BLaER1 (cell line): ENCODE measurements around the gene R3HDM2.
"Not testable (repeated sequence)": the region's sequence is repeated elsewhere in the genome, so short reads cannot be mapped to it uniquely, and the experiment has no call there.

Experiments
- H3K27ac ChIP-seq: shearing (Covaris generic); formaldehyde crosslinking; 2 replicates; pipeline ENCODE4 v1.8.1; 2022
- H3K27me3 ChIP-seq: shearing (Covaris generic); formaldehyde crosslinking; 2 replicates; pipeline ENCODE4 v1.8.1; 2022
- H3K36me3 ChIP-seq: shearing (Covaris generic); formaldehyde crosslinking; 2 replicates; pipeline ENCODE4 v1.8.1; 2022
- H3K4me1 ChIP-seq: shearing (Covaris generic); formaldehyde crosslinking; 2 replicates; pipeline ENCODE4 v1.8.1; 2022
- H3K4me2 ChIP-seq: shearing (Covaris generic); formaldehyde crosslinking; 2 replicates; pipeline ENCODE4 v1.8.1; 2022
- H3K4me3 ChIP-seq: shearing (Covaris generic); formaldehyde crosslinking; 2 replicates; pipeline ENCODE4 v1.8.1; 2022
- H3K9ac ChIP-seq: shearing (Covaris generic); formaldehyde crosslinking; 2 replicates; pipeline ENCODE4 v1.8.1; 2022
- H3K9me3 ChIP-seq: shearing (Covaris generic); formaldehyde crosslinking; 2 replicates; pipeline ENCODE4 v1.8.1; 2022
- H4K20me1 ChIP-seq: shearing (Covaris generic); formaldehyde crosslinking; 2 replicates; pipeline ENCODE4 v1.8.1; 2022
- Cebpa-rat ChIP-seq: shearing (Covaris generic); IDR thresholded peaks from 2 replicates; pipeline ENCODE4 v1.8.1; 2022

R3HDM2 gene

DNA sequence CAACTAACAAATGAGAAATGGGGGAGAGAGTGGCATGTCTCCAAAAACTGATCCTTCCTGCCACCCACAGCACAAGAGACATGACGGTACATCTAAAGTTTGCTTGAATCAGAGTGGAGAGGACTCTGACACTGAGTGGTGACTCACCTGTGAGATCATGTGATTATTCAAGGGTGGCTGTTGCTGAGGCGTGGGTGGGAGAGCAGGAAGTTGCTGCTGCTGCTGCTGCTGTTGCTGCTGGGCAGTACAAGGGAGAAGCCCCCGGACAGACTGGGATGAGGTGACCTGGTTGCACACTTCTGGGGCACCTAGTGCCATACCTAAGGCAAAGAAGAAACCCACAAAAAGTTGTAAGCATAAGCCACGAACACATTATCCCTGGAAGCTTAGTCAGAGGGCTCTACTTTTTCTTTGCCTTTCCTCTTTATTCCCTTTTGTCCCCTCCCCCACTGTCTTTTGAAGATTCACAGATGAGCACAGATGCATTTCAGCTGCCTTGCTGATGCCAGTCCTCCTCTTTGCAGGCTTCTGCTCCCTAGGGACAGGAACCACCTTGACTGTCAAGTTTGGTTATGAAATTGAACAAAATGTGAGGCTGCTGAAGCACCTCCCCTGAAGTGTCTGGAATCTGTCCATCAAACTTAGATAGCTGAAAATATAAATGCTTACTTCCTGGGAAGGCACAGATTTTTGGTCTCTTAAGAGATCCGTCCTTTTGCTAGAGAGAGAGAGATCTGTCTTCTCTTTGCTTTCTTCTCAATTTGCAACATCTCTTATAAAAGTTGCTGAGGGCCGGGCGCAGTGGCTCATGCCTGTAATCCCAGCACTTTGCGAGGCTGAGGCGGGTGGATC is 150.4 kb downstream of the R3HDM2 start:
- Histone ChIP-seq H3K4me2 (peak overlapping the region; percentile 62), H3K27me3 (no peaks in the 10 kb centered on the region), H3K27ac (peak overlapping the region; percentile 40), H3K9ac (no peak overlapping the region), H3K9me3 (no peaks in the 10 kb centered on the region; the same call in 1 of the 2 replicates), H3K4me3 (no peak overlapping the region; the same call in 1 of the 2 replicates), H4K20me1 (no peaks in the 10 kb centered on the region), H3K4me1 (peaks cover 48% of the 10 kb centered on the region), H3K36me3 (peaks cover 94% of the 10 kb centered on the region)
- no peak for TF ChIP-seq Cebpa-rat

DNA sequence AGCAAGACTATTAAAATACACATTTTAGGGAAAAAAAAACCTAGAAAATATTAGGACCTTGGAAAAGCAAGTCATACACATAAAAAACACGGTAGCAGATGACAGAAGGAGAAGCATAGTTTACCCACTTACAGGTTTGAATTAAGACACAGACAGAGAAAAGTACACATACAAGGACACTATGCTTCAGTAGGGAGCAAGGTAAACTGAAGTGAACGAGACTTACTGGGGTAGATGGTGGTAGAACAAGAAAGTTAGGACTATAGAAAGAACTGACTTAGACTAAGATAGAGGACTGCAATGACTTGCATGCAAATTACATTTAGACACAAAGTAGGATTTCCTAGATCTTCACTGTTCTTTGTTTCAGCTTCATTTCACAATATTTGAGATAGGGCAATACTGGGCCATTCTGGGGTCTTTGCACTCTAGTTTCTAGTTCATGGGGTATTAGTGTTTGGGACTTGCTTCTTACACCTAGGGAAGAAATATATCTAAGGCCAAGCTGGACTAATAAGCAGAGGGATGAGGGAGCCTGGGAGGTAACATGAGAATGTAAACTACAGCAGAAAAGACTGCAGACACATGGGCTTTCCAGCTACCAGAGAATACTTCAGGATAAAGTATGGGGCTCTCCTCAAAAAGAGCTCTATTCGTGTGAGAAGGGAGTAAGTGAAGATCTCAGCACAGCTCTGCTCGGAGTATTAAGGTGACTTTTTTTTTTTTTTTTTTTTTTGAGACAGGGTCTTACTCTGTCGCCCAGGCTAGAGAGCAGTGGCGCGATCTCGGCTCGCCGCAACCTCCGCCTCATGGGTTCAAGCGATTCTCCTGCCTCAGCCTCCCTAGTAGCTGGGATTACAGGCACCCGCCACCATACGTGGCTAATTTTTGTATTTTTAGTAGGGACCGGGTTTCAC is 152.1 kb downstream of the R3HDM2 start:
- peaks cover 85% of the 10 kb centered on the region for H3K36me3 ChIP-seq
- H3K4me1 ChIP-seq = peaks cover 40% of the 10 kb centered on the region
- H3K27ac ChIP-seq = no peak overlapping the region
- H3K4me3 ChIP-seq = no peak overlapping the region
- H4K20me1 ChIP-seq = no peaks in the 10 kb centered on the region
- H3K9ac ChIP-seq = no peak overlapping the region
- no peaks in the 10 kb centered on the region for H3K9me3 ChIP-seq
- TF ChIP-seq Cebpa-rat = no peak
- no peak overlapping the region for H3K4me2 ChIP-seq
- no peaks in the 10 kb centered on the region for H3K27me3 ChIP-seq

DNA sequence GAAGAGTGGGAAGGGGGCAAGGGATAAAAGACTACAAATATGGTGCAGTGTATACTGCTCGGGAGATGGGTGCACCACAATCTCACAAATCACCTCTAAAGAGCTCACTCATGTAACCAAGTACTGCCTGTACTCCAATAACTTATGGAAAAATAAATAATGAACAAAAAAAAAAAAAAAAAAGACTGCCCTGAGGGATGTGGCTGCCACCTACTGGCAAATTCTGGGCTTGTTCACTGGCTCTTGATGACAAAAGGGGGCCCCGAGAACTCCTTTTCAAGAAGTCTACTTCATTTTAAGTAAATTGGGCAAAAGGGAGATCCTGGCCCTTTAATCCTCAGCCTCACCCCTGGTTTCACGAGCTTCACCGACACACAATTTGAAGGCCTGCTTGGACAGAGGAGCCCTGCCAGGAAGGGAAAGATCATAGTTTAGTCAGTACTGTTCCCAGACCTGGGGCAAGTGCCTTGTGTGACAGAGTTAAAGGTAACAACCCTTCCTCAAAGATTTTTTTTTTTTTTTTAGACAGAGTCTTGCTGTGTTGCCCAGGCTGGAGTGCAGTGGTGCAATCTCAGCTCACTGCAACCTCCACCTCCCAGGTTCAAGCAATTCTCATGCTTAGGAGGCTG is 153.8 kb downstream of the R3HDM2 start:
- H3K27ac ChIP-seq = no peak overlapping the region
- H3K4me1 ChIP-seq = peaks cover 24% of the 10 kb centered on the region
- H3K27me3 ChIP-seq = no peaks in the 10 kb centered on the region
- H3K4me2 ChIP-seq = no peak overlapping the region
- no peak overlapping the region for H3K4me3 ChIP-seq
- H3K9ac ChIP-seq = no peak overlapping the region
- H4K20me1 ChIP-seq = no peaks in the 10 kb centered on the region
- no peak for TF ChIP-seq Cebpa-rat
- H3K9me3 ChIP-seq = no peaks in the 10 kb centered on the region
- H3K36me3 ChIP-seq = peaks cover 83% of the 10 kb centered on the region

DNA sequence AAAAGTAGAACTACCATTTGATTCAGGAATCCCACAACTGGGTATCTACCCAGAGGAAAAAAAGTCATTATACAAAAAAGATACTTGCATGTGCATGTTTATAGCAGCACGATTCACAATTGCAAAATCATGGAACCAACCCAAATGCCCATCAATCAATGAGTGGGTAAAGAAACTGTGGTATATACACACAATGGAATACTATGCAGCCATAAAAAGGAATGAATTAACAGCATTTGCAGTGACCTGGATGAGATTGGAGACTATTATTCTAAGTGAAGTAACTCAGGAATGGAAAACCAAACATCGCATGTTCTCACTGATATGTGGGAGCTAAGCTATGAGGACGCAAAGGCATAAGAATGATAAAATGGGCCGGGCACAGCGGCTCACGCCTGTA is 154.6 kb downstream of the R3HDM2 start:
- H3K4me3 ChIP-seq, H3K9ac ChIP-seq, H3K27me3 ChIP-seq, H3K4me2 ChIP-seq, H3K9me3 ChIP-seq, H4K20me1 ChIP-seq, H3K27ac ChIP-seq: not testable (repeated sequence)
- H3K4me1 ChIP-seq = peaks cover 16% of the 10 kb centered on the region
- peaks cover 83% of the 10 kb centered on the region for H3K36me3 ChIP-seq

DNA sequence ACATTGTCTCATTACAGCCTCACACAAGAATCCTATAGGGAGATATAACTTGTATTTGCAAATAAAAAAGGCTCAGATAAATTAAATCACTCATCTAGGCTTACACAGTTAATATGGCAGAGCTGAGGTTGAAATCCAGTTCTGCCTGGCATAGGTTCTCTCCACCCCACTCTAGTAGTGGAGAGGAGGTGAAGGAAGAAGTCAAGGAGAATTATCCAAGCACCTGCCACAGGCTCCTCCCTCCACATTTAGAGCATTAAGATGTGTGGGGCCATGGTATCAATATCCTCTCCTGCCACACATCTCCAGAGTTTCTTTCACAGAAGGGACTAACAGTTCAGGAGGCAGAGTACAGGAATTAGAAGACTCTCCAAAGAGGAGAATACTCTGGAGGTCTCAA is 157.3 kb downstream of the R3HDM2 start:
- Histone ChIP-seq H4K20me1 (no peaks in the 10 kb centered on the region), H3K4me3 (no peak overlapping the region), H3K27ac (no peak overlapping the region), H3K27me3 (no peaks in the 10 kb centered on the region), H3K36me3 (peaks cover 87% of the 10 kb centered on the region), H3K9me3 (no peaks in the 10 kb centered on the region), H3K9ac (no peak overlapping the region), H3K4me2 (no peak overlapping the region), H3K4me1 (no peaks in the 10 kb centered on the region)
- no peak for TF ChIP-seq Cebpa-rat

DNA sequence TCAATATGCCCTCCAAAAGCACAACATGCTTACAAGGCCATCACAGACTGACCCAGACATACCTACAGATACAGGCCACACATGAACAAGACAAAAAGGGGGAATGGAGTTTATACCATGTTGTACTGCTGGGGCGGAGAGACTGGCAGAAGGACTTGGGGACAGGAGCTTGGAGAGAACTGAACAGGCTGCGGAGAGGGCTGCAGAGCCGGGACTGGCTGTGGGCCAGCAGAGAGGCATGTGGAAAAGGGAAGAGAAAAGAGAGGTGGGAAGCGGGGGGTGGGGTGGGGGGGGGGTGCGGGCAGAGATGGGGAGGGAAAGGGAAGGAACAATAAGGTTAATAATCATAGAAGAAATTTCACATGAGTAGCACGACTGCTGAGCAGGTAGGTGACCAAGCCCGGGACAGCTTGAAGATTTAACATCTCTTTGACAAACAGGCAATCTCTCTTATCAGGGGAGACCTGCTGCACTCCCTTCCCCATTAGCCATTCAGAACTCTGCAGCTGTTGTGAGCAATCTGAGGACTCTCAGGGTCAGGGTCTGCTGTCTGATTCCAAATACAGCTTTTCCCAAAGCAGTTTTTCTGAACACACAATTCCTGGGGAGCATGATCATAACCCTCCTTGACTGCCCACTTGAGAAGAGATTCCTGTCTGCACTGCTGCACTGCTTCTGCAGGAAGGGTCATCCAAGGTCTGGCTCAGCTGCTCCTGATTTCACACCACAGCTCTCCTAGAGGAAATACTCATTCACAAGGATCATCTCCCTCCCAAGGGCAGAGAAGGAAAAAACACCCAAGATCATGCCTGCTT is 158.3 kb downstream of the R3HDM2 start:
- Histone ChIP-seq H3K4me2 (no peak overlapping the region), H3K4me3 (no peak overlapping the region), H3K27me3 (no peaks in the 10 kb centered on the region), H3K9ac (no peak overlapping the region), H3K9me3 (no peaks in the 10 kb centered on the region), H3K4me1 (no peaks in the 10 kb centered on the region), H3K27ac (no peak overlapping the region), H3K36me3 (peaks cover 87% of the 10 kb centered on the region), H4K20me1 (no peaks in the 10 kb centered on the region)
- no peak for TF ChIP-seq Cebpa-rat

DNA sequence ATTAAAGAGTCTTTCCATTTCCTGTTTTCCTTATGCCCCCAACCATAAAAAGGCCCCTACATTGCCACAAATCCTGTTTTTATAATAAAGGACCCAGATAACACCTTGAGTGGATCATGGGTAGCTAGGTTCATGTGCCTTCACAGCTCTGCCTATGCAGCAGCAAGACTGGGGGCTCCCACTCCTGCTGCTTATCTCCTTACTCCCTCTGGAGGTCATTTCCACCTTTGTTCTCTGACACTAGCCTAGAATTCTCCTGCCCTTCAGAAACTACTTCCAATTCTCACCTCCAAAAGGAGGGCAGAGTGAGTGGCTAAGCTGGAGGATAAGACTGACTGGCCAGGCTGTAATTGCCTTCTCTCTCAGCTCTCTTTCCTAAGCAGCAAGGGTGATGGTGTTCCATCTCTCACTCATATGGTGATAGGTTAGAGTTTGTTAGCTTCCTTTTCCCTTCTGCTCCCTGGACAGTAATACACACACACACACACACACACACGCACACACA is 159.8 kb downstream of the R3HDM2 start:
- no peaks in the 10 kb centered on the region for H4K20me1 ChIP-seq
- H3K27me3 ChIP-seq = no peaks in the 10 kb centered on the region
- no peak overlapping the region for H3K4me3 ChIP-seq
- no peak overlapping the region for H3K4me2 ChIP-seq
- H3K4me1 ChIP-seq = no peaks in the 10 kb centered on the region
- TF ChIP-seq Cebpa-rat = no peak
- H3K9me3 ChIP-seq = no peaks in the 10 kb centered on the region
- H3K27ac ChIP-seq = no peak overlapping the region
- no peak overlapping the region for H3K9ac ChIP-seq
- peaks cover 87% of the 10 kb centered on the region for H3K36me3 ChIP-seq

DNA sequence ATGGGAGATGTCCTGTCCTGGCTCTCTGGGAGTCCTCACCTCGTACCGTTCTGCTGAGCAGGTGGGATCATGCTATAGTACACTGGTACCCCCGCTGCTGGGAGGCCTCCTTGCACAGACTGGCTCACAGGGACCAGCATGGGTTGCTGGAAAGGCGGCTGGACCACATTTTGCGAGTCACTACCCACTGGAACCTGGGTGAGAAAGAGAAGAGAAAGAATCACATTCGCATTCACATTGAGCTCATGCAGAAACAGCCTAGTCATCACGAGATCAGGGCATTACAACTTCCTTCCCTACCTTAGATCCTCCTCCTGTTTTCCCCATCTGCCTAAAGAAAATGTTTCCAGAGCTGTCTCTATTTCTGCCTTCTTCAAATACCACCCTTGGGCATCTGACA is 162.6 kb downstream of the R3HDM2 start:
- H3K9me3 ChIP-seq = no peaks in the 10 kb centered on the region
- TF ChIP-seq Cebpa-rat = no peak
- no peak overlapping the region for H3K4me3 ChIP-seq
- peaks cover 84% of the 10 kb centered on the region for H3K36me3 ChIP-seq
- peaks cover 25% of the 10 kb centered on the region for H3K4me1 ChIP-seq
- H3K4me2 ChIP-seq = no peak overlapping the region
- no peaks in the 10 kb centered on the region for H4K20me1 ChIP-seq
- no peak overlapping the region for H3K27ac ChIP-seq
- H3K27me3 ChIP-seq = no peaks in the 10 kb centered on the region
- H3K9ac ChIP-seq = no peak overlapping the region

DNA sequence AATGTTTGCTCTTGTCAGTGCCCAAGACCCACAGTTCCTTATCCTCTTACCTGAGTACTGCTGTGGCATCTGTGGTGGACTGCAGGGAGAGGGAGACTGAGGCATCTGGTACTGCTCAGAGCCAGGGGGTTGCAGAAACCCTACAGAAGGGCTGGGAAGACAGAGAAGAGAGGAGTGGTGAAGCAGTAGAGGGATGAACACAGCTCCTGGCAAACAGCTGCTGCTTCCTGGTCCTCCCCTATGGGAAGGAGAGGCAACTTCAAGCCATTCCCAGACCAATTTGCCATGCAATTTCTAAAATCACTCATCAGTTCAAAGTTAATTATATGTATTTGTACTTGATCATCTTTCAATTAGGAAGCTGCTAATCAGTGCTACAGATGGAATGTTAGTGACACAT is 164.2 kb downstream of the R3HDM2 start:
- Histone ChIP-seq H3K4me1 (peaks cover 27% of the 10 kb centered on the region), H3K9me3 (no peaks in the 10 kb centered on the region), H3K36me3 (peaks cover 85% of the 10 kb centered on the region), H3K4me3 (no peak overlapping the region), H3K4me2 (no peak overlapping the region), H4K20me1 (no peaks in the 10 kb centered on the region), H3K27ac (no peak overlapping the region), H3K9ac (no peak overlapping the region), H3K27me3 (no peaks in the 10 kb centered on the region)
- TF ChIP-seq Cebpa-rat = no peak
